HG02840 (cell line): ENCODE results near the gene GUCY2C.
"Not testable (repeated sequence)": the region's sequence is repeated elsewhere in the genome, so short reads cannot be mapped to it uniquely, and the experiment has no call there.

Experiments
- ATAC-seq: cut with Tn5 transposase; IDR thresholded peaks from one replicate; pipeline ENCODE4 v1.9.1; 2021; ENCODE audit warnings: mild to moderate bottlenecking, moderate library complexity, moderate number of reproducible peaks; ENCODE audit not compliant: unreplicated experiment, low FRiP score

Gene GUCY2C

DNA sequence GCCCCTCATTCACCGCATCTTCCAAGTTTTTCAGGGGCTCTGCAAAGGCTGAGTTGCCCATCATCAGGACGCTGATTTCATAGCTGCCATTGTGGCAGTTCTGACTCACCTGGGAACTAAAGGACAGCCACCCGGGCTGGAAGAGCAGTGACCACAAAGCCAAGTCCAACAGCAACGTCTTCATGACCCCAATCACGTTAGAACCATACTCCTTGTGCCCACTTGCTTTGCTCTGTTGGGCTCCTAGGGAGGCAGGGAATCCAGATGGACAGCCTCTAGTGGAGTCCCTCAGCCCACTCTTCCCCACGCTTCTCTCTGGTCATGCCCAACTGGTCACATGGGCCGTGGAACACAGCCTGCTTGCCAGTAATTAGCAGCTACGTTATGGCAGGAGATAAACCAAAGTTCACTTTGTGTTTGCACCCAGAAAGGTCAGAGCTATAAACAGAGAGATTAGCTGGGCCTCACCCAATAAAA lies at the start of gene GUCY2C:
GUCY2C (minus strand) TSS at position 335 of the 477 bp plus-strand sequence; CDS start at position 184, 151 bp downstream.
- no peak for ATAC-seq

DNA sequence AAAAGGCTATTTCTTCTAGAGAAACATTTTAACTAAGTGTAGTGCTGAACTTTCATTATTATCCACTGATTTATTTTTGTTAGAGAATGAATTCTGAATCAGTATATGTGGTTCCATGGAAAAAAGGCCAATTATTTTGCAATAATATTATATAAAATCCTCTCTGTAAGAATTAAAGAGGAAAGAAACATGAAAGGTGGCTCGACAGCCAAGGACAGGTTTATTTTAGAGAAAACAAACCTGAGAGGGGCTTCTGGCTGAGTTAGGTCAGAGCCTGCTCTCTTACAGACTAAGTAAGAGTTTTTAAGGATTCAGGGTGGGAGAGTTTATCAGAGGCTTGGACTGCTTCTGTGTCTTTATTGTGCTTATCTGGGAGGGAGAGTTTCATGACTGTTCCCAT lies 46.7 kb upstream of the GUCY2C start:
- ATAC-seq, result no peak

DNA sequence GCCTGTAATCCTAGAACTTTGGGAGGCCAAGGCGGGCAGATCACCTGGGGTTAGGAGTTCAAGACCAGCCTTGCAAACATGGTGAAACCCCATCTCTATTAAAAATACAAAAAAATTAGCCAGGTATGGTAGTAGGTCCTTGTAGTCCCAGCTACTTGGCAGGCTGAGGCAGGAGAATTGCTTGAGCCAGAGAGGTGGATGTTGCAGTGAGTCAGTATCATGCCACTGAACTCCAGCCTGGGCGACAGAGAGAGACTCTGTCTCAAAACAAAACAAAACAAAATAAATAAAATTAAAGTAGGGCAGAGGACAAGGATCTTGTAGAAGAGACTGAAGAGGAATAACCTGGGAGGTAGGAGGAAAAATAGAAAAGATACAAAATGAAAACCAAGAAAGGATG lies 45.5 kb upstream of the GUCY2C start:
- ATAC-seq, result no peak

DNA sequence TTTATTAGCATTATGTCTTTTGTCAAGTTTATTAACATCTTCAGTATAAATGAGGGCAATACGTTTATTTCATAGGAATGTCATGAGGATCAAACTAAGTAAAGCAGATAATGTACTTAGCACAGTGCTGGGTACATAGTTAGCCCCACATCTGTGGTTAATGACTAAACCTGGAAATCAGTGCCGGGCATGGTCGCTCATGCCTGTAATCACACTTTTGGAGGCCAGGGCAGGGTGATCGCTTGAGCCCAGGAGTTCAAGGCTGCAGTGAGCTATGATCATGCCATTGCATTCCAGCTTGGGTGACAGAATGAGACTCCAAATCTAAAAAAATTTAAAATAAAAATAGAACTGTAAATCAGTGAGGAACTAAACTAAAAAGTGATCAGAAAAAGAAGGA lies 44.8 kb upstream of the GUCY2C start:
- ATAC-seq, result no peak

DNA sequence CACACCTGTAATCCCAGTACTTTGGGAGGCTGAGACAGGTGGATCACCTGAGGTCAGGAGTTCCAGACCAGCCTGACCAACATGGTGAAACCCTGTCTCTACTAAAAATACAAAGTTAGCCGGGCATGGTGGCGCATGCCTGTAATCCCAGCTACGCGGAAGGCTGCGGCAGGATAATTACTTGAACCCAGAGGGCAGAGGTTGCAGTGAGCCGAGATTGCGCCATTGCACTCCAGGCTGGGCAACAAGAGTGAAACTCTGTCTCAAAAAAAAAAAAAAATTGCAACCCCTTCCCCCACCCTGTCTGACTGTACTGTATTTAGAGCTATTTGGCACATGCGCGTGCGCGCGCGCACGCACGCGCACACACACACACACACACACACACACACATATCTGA lies 40.0 kb upstream of the GUCY2C start:
- ATAC-seq, result not testable (repeated sequence)

DNA sequence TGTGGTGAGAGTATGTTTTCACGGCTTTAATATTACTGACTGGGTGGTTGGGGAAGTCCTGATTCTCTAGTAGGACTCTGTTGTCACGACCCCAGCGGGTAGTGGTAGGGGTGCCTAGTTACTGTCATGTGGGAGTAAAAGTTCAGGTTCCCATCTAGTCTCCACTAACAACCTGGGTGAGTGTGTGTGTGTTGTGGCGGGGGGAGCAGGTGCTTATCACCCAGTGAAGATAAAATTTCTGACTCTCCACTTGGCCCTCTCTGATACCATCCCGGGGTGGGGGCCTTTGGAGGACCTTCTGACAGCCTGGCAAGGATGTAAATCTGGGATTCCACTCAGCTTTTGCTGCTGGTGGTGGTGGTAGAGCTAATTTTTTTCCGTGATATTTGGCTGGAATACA lies 35.4 kb upstream of the GUCY2C start:
- ATAC-seq, result no peak

DNA sequence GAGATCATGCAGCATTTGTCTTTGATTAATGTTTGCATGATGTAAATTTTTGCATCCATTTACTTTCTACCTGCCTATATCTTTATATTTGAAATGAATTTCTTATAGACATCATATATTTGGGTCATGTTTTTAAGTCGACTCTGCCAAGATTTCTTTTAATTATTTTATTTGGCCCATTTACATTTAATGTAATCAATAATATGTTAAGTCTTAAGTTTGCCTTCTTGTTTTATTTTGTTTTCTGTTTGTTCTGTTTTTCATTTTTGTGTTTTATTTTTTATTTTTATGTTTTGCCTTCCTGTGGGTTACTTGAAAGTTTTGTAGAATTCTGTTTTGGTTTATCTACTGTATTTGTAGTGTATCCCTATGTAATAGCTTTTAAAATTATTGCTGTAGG lies 33.2 kb upstream of the GUCY2C start:
- no peak for ATAC-seq

DNA sequence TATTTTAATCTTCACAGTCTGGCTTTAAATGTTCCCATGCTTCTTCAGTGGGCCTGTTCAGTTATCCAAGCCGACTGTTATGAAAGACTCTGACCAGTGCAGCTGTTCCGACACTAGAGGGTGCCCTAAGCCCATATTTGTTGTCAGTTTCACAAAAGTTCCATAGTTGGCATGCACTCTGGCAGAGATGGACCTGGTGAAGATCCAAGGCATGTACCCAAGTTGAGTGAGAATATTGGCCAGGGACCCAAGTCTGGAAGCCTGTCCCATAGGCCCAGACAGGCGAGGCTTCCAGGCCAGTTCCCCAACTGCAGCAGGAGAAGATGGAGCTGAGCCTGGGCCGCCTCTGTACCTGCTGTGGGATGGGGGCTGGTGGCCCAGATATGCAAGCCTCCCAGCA lies 27.4 kb upstream of the GUCY2C start:
- no peak for ATAC-seq

DNA sequence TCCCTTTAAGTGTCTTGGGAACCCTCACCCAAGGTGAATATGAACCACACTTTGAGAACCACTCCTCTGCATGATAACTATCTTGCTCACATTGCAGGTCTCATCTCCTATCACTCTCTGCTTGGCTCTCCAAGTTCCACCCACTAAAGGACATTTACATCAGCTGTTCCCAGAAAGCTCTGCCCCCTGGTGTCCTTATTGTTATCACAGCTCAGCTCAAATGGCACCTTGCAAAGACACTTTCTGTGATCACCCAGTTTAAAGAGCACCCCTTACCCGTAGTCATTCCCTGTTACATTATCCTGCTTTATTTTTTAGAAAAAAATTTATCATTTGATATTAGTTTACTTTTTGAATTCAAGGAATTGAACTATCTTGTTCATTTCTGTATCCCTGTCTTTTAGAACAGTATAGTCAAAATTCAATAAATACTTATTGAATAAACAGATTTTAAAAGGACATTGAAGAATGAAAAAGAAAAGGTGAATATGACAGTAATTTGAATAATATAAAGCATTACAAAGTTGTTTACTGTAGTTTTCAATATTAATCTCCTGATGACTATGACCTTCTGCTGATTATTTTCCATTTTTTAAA lies 20.5 kb upstream of the GUCY2C start:
- ATAC-seq, result no peak

DNA sequence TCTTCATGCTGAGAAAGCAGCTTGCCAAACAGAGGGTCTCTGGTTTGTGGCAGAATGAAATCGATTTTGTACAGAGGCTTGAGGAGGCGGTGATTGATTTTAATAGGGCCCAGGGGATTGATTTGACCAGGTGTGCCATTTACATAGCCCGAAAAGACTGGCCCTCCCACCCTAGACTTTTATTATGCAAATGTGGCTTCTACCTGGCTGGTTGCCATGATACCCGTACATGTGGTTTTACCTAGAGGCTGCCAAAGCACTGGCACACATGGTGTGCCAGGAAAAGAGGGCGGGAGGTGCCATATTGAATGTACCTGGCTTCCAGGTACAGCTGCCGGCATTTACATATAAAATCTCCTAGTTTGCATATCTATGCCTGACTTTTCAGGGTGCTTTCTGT lies 18.0 kb upstream of the GUCY2C start:
- no peak for ATAC-seq

DNA sequence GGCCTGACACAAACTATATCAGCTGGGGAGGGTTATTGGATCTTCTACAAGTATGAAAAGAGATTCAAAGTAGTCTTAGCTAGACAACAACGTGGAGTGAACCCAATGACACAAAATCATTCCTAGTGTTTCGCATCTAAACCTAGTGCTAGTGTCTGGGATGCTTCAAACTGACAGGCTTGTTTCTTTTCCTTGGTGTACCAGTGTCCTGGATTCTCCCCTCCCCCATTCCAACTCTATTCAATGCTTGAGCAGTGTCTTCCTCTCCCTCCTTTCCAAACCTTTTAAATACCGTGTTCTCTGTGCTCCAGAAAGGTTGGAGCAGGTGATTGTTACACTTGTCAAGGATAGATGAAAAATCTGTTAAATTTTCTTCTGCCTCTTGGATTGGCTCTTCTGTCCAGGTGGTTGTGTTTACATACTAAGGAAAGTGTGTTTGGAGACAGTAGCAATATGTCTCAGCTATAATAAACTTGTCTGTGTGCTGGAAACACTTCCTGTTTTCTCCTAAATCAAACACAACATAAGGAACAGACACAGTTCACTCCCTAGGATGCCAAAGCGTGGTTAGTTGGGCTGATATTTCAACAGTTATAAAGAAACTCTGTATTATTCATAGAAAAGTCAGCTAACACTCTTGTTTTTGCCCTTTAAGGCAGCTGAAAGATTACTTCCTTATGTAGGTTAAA lies 14.4 kb upstream of the GUCY2C start:
- no peak for ATAC-seq

DNA sequence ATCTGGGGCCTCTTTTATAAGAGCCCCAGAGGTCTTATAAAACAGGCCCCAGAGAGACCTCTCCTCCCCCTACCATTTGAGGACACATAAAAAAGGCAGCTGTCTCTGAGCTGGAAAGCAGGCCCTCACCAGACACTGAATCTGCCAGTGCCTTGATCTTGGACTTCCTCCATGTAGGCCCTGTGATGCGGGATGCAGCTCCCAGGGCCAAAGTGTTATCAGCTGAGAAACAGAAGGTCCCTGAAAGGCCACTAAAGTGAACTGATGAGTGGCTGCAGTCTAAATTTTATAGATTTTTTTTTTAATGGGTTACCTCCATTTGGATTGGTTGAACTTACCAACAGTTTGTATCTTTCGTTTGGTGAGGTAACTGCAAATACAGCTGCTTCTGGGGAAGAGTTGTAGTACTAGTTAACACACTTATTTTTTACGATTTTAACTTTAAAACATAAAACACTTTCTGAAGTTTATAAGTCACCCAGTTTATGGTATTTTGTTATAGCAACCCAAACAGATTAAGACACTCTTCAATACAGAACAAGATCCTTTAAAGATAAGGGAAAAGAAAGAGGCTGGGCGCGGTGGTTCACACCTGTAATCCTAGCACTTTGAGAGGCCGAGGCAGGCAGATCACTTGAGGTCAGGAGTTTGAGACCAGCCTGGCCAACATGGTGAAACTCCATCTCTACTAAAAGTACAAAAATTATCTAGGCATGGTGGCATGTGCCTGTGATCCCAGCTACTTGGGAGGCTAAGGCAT lies 5.6 kb upstream of the GUCY2C start:
- no peak for ATAC-seq

DNA sequence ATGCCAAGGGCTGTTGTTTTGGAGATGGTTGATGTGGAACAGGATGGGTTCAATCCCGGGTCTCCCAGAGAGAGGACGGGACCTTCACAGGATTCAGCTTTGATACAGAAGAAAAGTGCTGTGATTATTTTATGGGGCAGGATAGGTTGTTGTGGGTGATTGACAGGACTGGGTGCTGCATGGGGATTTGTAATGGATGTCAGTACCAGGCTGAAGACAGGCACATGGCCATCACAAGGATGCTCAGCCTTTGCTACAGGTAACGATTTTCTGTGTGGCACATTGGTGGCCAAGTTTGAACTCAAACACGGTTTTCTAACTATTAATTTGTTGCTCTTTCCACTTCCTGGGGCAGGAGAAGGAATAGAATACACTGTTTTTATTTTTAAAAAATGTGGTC lies 4.5 kb upstream of the GUCY2C start:
- ATAC-seq, result no peak

DNA sequence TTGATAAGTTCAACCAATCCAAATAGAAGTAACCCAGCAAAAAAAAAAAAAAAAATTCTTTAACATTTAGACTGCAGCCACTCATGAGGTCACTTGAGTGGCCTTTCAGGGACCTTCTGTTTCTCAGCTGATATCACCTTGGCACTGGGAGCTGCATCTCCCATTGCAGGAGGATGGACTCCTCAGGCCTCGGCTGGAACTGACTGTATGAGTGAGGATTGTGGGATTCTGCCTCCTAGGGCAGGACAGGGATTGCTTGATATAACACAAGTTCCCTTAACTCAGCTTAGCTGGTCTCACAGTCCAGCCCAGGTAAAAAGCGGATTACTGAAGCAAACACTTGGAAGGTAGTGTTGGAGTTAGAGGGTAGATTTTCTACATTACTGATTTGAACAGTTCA lies 3.5 kb upstream of the GUCY2C start:
- no peak for ATAC-seq

DNA sequence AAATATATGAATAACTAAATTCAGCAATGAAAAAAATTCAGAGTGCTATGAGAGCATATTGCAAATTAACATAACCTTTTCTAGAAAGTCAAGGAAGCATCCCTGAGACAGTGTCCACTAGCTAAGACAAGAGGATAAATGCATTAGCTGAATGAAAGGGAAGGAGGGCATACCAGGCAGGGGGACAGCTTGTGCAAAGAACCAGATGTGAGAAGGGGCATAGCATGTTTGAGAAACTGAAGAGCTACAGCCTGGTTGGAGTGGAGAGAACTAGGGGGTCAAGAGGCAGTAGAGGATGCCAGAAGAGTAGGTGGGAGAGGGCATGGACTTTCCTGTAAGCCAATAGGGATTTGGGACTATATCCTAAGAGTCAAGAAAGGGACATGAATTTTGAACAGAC lies 2.2 kb upstream of the GUCY2C start:
- ATAC-seq, result no peak

DNA sequence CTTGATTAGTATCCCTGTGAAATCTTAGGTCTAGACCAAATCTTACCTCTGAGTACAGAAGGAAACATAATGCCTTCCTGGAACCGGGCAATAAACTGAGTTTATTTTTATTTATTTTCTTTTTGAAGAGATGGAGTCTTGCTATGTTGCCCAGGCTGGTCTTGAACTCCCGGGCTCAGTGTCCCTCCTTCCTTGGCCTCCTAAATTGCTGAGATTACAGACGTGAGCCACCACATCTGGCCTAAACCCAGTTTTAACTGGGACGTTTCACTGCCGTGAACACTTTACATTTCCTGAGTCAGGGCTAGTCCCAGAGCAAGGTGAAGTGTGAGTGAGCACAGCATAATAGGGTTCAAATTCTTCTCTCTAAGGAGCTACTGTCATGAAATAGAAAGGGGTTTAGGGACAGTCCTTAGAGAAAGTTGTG lies 671 bp downstream of the GUCY2C start:
- no peak for ATAC-seq

DNA sequence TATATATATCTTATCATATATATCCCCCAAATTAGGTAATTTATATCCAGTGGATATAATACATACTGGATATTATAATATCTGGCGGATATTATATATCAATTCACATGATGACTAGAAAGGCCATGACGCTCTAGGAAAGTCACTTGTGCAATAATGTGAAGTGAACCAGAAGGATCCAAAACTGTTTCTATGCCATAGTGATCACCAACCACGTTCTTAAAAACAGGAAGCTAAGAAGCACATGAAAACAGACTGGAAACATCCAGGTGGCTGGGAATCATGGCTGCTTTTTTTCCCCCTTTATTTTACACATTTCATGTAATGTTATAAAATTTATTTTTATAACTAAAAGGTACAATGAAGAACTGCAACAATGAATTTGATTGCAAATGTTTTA lies 1.4 kb downstream of the GUCY2C start:
- ATAC-seq, result no peak

DNA sequence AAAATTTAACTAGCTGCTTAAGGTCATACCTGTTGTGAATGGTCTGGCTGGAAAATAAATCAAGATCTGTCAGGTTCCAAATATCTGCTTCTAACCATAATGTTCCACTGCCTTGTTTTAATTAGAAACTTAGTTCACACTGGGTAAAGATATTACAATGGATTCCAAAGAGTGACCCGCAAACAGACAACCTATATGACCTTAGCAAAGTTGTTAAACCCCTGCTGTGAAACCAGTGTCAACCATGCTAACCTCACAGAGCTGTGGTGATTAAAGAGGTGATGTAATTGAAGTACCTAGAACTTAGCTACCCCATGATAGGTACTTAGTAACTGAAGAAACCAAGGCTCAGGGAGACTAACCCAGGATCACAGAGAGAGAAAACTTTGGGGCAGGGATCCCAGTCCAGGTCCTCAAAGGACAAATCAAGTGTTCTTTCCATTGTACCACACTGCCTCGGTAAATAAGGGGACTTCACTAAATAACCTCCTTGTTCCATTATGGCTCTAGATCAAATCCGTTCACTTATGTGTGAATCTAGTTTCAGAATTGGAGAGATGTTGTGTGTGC lies 2.2 kb downstream of the GUCY2C start:
- ATAC-seq, result no peak

DNA sequence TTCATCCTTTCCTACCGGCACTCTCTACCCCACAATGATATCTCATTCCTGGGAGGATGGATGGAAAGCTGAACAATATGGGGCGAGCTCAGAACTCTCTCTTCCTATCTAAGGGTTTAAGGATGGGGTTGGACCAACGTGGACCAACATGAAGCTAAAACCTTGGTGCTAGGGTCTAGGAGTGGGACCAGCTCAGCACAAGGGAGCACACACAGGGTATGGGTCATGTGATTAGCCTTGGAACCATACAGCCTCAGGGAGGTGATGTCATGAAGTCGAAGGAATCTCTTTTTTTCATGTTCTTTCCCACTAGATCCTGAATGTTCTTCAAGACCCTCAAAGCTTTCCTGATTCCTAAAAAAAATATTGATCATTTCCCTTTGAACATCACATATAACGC lies 3.3 kb downstream of the GUCY2C start:
- ATAC-seq, result no peak

DNA sequence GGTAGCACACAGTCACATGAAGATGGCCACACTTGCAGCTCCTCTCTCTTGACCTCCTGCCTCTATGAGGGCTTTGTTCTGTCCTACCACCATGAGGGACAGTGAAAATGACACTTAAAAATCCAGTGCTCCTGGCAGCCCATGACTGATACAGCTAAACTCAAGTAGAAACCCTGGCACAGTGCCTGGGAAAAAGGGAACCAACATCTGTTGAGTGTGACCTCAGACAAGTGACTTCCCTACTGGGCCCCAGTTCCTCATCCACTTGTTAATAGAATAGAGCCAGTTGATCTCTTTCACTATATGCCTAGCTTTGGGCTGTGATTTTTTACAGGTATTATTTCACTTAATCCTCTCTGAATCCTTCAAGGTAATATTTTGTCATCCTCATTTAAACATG lies 4.8 kb downstream of the GUCY2C start:
- no peak for ATAC-seq

DNA sequence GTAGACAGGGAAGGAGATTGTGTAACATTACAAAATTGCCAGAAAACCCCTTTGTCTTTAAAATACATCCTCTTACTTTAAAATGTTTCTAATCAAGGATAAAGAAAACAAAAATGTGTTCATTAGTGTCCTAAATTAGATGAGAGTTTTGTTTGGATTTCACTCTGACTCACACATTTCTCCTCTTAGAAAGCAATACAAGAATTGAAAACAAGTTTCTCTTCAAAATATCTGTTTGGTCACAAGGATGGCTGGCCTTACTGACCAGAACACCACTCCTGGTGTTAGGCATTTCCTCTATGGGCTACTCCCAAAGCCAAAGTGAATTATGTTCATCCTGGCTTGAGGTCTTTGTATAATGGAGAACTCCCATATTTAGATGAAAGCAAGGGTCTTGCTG lies 6.4 kb downstream of the GUCY2C start:
- ATAC-seq, result no peak
